H1 (cell line): ENCODE results near the gene ARHGEF6. TPM values are rescaled to one million over a fixed set of nuclear protein-coding genes. Genes with fewer than 3 reads are reported as not detected.

ENCODE experiments used
- CTCF ChIA-PET: fragments of 300-600 bp; sonication (Branson Sonifier 250); formaldehyde crosslinking; loops from one replicate; lab custom pipeline; 2021; ENCODE audit not compliant: partially characterized antibody; lab: Charles Lee
- POLR2A ChIA-PET: fragments of 300-600 bp; sonication (Branson Sonifier 250); formaldehyde crosslinking; loops from one replicate; lab custom pipeline; 2021; ENCODE audit warnings: inconsistent platforms; ENCODE audit not compliant: partially characterized antibody; lab: Charles Lee
- DNase-seq, 2 experiments: peaks; one replicate each; pipeline versions ENCODE4 v3.0.0 to v3.0.0-alpha.2; 2010 to 2022; ENCODE audit warnings: low spot score in 2 of 2, low read depth in 1 of 2, mixed read lengths in 1 of 2
- FAIRE-seq: peaks from 2 replicates; lab custom pipeline; 2011; peaks lifted over from hg19 to GRCh38; lab: Jason Lieb, UNC
- H2AFZ ChIP-seq: 2 replicates; pipeline ENCODE4 v1.8.1; 2012; ENCODE audit warnings: low read length, inconsistent platforms
- H2AK5ac ChIP-seq: 2 replicates; pipeline ENCODE4 v1.6.1; 2013; ENCODE audit warnings: low read depth, low read length
- H2BK120ac ChIP-seq: replicated peaks from 2 replicates; pipeline ENCODE3; 2013; ENCODE audit warnings: low read depth, low read length, inconsistent platforms
- H2BK12ac ChIP-seq: 2 replicates; pipeline ENCODE4 v1.6.1; 2013; ENCODE audit warnings: low read depth, low read length
- H2BK15ac ChIP-seq: 2 replicates; pipeline ENCODE4 v1.6.1; 2013; ENCODE audit warnings: low read length
- H2BK20ac ChIP-seq: 2 replicates; pipeline ENCODE4 v1.6.1; 2013; ENCODE audit warnings: low read length
- H2BK5ac ChIP-seq: 2 replicates; pipeline ENCODE4 v1.6.1; 2013; ENCODE audit warnings: low read depth, low read length
- H3K14ac ChIP-seq: 2 replicates; pipeline ENCODE4 v1.6.1; 2013; ENCODE audit warnings: inconsistent platforms; ENCODE audit not compliant: insufficient read length
- H3K18ac ChIP-seq: 2 replicates; pipeline ENCODE4 v1.6.1; 2013; ENCODE audit warnings: low read length; ENCODE audit errors: extremely low read depth
- H3K23ac ChIP-seq: 2 replicates; pipeline ENCODE4 v1.6.1; 2013; ENCODE audit warnings: inconsistent platforms; ENCODE audit not compliant: insufficient read length
- H3K23me2 ChIP-seq: 2 replicates; pipeline ENCODE4 v1.6.1; 2013; ENCODE audit warnings: low read depth, low read length
- H3K27ac ChIP-seq: 2 replicates; pipeline ENCODE4 v1.6.1; 2011; ENCODE audit warnings: low read depth, low read length, inconsistent platforms
- H3K27me3 ChIP-seq, 4 experiments: replicated peaks in 1 of 4; 1 replicate in 1 of 4; 2 replicates in 3 of 4; pipeline versions ENCODE4 v1.6.1 to v1.8.1; 2011 to 2013; ENCODE audit warnings: low read length in 3 of 4, mild to moderate bottlenecking in 3 of 4, inconsistent platforms in 2 of 4, mixed read lengths in 2 of 4, moderate library complexity in 1 of 4; ENCODE audit not compliant: control insufficient read depth in 3 of 4, insufficient read depth in 3 of 4; ENCODE audit errors: extremely low read depth in 1 of 4
- H3K36me3 ChIP-seq, 4 experiments: 2 replicates each; pipeline versions ENCODE4 v1.6.1 to v1.8.1; 2011 to 2013; ENCODE audit warnings: mild to moderate bottlenecking in 4 of 4, low read length in 3 of 4, moderate library complexity in 2 of 4, control low read depth in 1 of 4, inconsistent platforms in 1 of 4; ENCODE audit not compliant: insufficient read depth in 4 of 4, control insufficient read depth in 2 of 4
- H3K4ac ChIP-seq: replicated peaks from 2 replicates; pipeline ENCODE3; 2013; ENCODE audit warnings: low read length, low read depth, mixed read lengths, inconsistent platforms; ENCODE audit not compliant: insufficient read length
- H3K4me1 ChIP-seq, 4 experiments: replicated peaks in 1 of 4; 1 replicate in 1 of 4; 2 replicates in 3 of 4; pipeline versions ENCODE4 v1.6.1 to v1.8.1; 2011 to 2013; ENCODE audit warnings: low read length in 3 of 4, inconsistent platforms in 2 of 4, mixed read lengths in 1 of 4; ENCODE audit not compliant: insufficient read depth in 4 of 4, control insufficient read depth in 3 of 4
- H3K4me2 ChIP-seq, 2 experiments: 2 replicates each; pipeline versions ENCODE4 v1.6.1 to v1.8.1; 2011 to 2013; ENCODE audit warnings: low read depth in 2 of 2, low read length in 2 of 2, control low read depth in 1 of 2, inconsistent platforms in 1 of 2, mild to moderate bottlenecking in 1 of 2; ENCODE audit not compliant: insufficient read depth in 1 of 2
- H3K4me3 ChIP-seq, 4 experiments: fragments of 200-600, 300-600 bp in 1 of 4; sonication (generic), shearing (Covaris generic), sonication (Bioruptor Twin) in 1 of 4; 2 replicates each; pipeline versions ENCODE4 v1.5.1 to v1.8.1; 2011 to 2016; ENCODE audit warnings: low read length in 4 of 4, low read depth in 3 of 4, control low read depth in 2 of 4, inconsistent platforms in 2 of 4, mild to moderate bottlenecking in 2 of 4, mixed read lengths in 1 of 4, moderate library complexity in 1 of 4; ENCODE audit not compliant: insufficient read depth in 2 of 4; ENCODE audit errors: extremely low read depth in 1 of 4
- H3K56ac ChIP-seq: replicated peaks from 2 replicates; pipeline ENCODE3; 2013; ENCODE audit warnings: low read depth, mild to moderate bottlenecking, mixed read lengths, low read length, inconsistent platforms; ENCODE audit not compliant: insufficient read length
- H3K79me1 ChIP-seq: 2 replicates; pipeline ENCODE4 v1.6.1; 2013; ENCODE audit warnings: low read depth, low read length, control low read depth
- H3K79me2 ChIP-seq, 2 experiments: 2 replicates each; pipeline versions ENCODE4 v1.6.1 to v1.8.1; 2012 to 2013; ENCODE audit warnings: low read length in 2 of 2, mild to moderate bottlenecking in 2 of 2, inconsistent platforms in 1 of 2; ENCODE audit not compliant: insufficient read depth in 2 of 2, control insufficient read depth in 1 of 2
- H3K9ac ChIP-seq, 4 experiments: replicated peaks in 1 of 4; 1 replicate in 1 of 4; 2 replicates in 3 of 4; pipeline versions ENCODE4 v1.6.1 to v1.8.1; 2011 to 2013; ENCODE audit warnings: low read depth in 3 of 4, low read length in 3 of 4, control low read depth in 2 of 4, mild to moderate bottlenecking in 2 of 4, moderate library complexity in 2 of 4, inconsistent platforms in 1 of 4; ENCODE audit errors: extremely low read depth in 1 of 4
- H3K9me3 ChIP-seq, 2 experiments: 2 replicates each; pipeline versions ENCODE4 v1.6.1 to v1.8.1; 2012 to 2013; ENCODE audit warnings: mild to moderate bottlenecking in 2 of 2, moderate library complexity in 2 of 2, control low read depth in 1 of 2, inconsistent platforms in 1 of 2, low read depth in 1 of 2, low read length in 1 of 2, mixed read lengths in 1 of 2; ENCODE audit not compliant: insufficient read depth in 2 of 2
- H4K20me1 ChIP-seq, 2 experiments: replicated peaks in 1 of 2; 2 replicates each; pipeline versions ENCODE3 to v1.8.1; 2011 to 2013; ENCODE audit warnings: inconsistent platforms in 2 of 2, low read length in 2 of 2, mild to moderate bottlenecking in 1 of 2; ENCODE audit not compliant: insufficient read depth in 2 of 2, control insufficient read depth in 1 of 2
- H4K5ac ChIP-seq: 2 replicates; pipeline ENCODE4 v1.6.1; 2013; ENCODE audit warnings: low read length, low read depth, mixed read lengths, inconsistent platforms; ENCODE audit not compliant: insufficient read length
- H4K8ac ChIP-seq: 2 replicates; pipeline ENCODE4 v1.8.0; 2013; ENCODE audit warnings: mild to moderate bottlenecking, moderate library complexity, low read length, inconsistent platforms; ENCODE audit not compliant: insufficient read depth; ENCODE audit errors: extremely low read depth
- H4K91ac ChIP-seq: replicated peaks from 2 replicates; pipeline ENCODE3; 2013; ENCODE audit warnings: low read length, mixed read lengths, inconsistent platforms; ENCODE audit not compliant: insufficient read length
- CEBPB ChIP-seq: IDR thresholded peaks from 2 replicates; pipeline ENCODE4 v1.6.1; 2012; ENCODE audit warnings: low read depth, low read length
- SRF ChIP-seq: IDR thresholded peaks from 2 replicates; pipeline ENCODE4 v1.6.1; 2011; ENCODE audit warnings: mild to moderate bottlenecking, low read depth, low read length, moderate library complexity
- WGBS, 2 experiments: shearing (Covaris generic) in 1 of 2; methylation state at CpG; one replicate each; pipeline versions ENCODE4 v1.1.6 to v1.1.7; 2013 to 2015; ENCODE audit warnings: low lambda C conversion rate in 2 of 2, mixed read lengths in 2 of 2, inconsistent platforms in 1 of 2, low coverage in 1 of 2, missing lambda C conversion rate in 1 of 2; ENCODE audit not compliant: insufficient replicate concordance in 2 of 2, insufficient coverage in 1 of 2, insufficient read length in 1 of 2; ENCODE audit errors: extremely low coverage in 1 of 2, missing lambda C conversion rate in 1 of 2; 5-methylcytosine and 5-hydroxymethylcytosine counted together
- polyA plus RNA-seq, 7 experiments: library from polyadenylated mRNA; depleted of rRNA in 3 of 7; stranded (reverse) in 5 of 7; unstranded in 2 of 7; fragments of >200 nt in 5 of 7; fragments of 200-250 nt in 2 of 7; gene quantifications; 1 replicate in 5 of 7; 2 replicates in 1 of 7; 4 replicates in 1 of 7; pipeline versions ENCODE4 v1.2.1 to v1.2.3, GENCODE V29; 2011 to 2013; ENCODE audit warnings: missing spikeins in 2 of 7, mixed read lengths in 2 of 7
- total RNA-seq: library from RNA; stranded (reverse); fragmentation: NEBNext Ultra II Directional; extraction: Animal tissue kit (Norgen Biotek cat#: 25700); gene quantifications from 2 replicates; pipeline ENCODE4 v1.2.1, GENCODE V29; 2021

The ARHGEF6 gene
- total and polyA plus RNA-seq, 2 of the 8 experiments (the other 6 are each of a cell fraction or from before 2014, with no cell fraction given): 3.6 to 3.7 TPM

GRCh38 chrX:136802515-136802914, 21.8 kb upstream of the ARHGEF6 start:
- no peak overlapping the region for H3K14ac ChIP-seq
- no peak overlapping the region for H2BK20ac ChIP-seq
- whole genome bisulfite sequencing, 2 experiments: 95% methylated on average over 2 of the region's 2 CpGs; no CpG with 5 or more reads in 1 of the 2 experiments
- no peaks in the 10 kb centered on the region for H3K23me2 ChIP-seq
- H4K91ac ChIP-seq: no peak overlapping the region
- H3K9me3 ChIP-seq: no peaks in the 10 kb centered on the region
- H2BK15ac ChIP-seq: no peak overlapping the region
- POLR2A ChIA-PET: no interaction called here
- H3K4me1 ChIP-seq: peaks cover 0 to 2% (median 0%) of the 10 kb centered on the region in 4 experiments; a peak in 2 of 7 replicates
- no peak overlapping the region for H3K4me2 ChIP-seq
- no peaks in the 10 kb centered on the region for H4K20me1 ChIP-seq
- no peak overlapping the region for H3K23ac ChIP-seq
- no peak overlapping the region for H3K9ac ChIP-seq
- H2AK5ac ChIP-seq: no peak overlapping the region
- FAIRE-seq (no peak), DNase-seq (no peak)
- H2BK12ac ChIP-seq: no peak overlapping the region
- H2BK5ac ChIP-seq: no peak overlapping the region
- no peak for TF ChIP-seq SRF
- peak; percentile 38; the same call in 1 of the 2 replicates for TF ChIP-seq CEBPB
- no peaks in the 10 kb centered on the region for H3K27me3 ChIP-seq
- H2BK120ac ChIP-seq: no peak overlapping the region
- H3K79me1 ChIP-seq: no peaks in the 10 kb centered on the region
- no peak overlapping the region for H3K56ac ChIP-seq
- H4K8ac ChIP-seq: no peak overlapping the region
- no peaks in the 10 kb centered on the region for H3K79me2 ChIP-seq
- H3K36me3 ChIP-seq: no peaks in the 10 kb centered on the region
- no peak overlapping the region for H3K18ac ChIP-seq
- CTCF ChIA-PET: no interaction called here
- H3K4me3 ChIP-seq: no peak overlapping the region
- H2AFZ ChIP-seq: no peak overlapping the region
- no peak overlapping the region for H4K5ac ChIP-seq
- no peak overlapping the region for H3K27ac ChIP-seq
- H3K4ac ChIP-seq: no peak overlapping the region
